ENCODE results near the gene TMOD1.

- TF ChIP-seq, protein P1, sequence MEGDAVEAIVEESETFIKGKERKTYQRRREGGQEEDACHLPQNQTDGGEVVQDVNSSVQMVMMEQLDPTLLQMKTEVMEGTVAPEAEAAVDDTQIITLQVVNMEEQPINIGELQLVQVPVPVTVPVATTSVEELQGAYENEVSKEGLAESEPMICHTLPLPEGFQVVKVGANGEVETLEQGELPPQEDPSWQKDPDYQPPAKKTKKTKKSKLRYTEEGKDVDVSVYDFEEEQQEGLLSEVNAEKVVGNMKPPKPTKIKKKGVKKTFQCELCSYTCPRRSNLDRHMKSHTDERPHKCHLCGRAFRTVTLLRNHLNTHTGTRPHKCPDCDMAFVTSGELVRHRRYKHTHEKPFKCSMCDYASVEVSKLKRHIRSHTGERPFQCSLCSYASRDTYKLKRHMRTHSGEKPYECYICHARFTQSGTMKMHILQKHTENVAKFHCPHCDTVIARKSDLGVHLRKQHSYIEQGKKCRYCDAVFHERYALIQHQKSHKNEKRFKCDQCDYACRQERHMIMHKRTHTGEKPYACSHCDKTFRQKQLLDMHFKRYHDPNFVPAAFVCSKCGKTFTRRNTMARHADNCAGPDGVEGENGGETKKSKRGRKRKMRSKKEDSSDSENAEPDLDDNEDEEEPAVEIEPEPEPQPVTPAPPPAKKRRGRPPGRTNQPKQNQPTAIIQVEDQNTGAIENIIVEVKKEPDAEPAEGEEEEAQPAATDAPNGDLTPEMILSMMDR (IDR thresholded peaks at IDR 0.05), result no peak
- TF ChIP-seq ZFX (IDR thresholded peaks at IDR 0.05; ENCODE audit: borderline replicate concordance), result no peak
Measured at GRCh38 chr9:97510797-97511654, 9.6 kb downstream of the TMOD1 start.

All from 22Rv1 (cell line).